ENCODE measurements around the gene EXOC7.

EXOC7 gene

GRCh38 chr17:76131692-76132573 lies 28.3 kb upstream of the EXOC7 start:
- DNase-seq (ENCODE audit: extremely low read depth, low read depth), result no peak
- TF ChIP-seq CTCF (IDR thresholded peaks at IDR 0.05; ENCODE audit: low read depth, low read length, missing control alignments), result no peak
- no peak overlapping the region for H3K4me3 ChIP-seq (replicated peaks; ENCODE audit: low read depth, low read length)

GRCh38 chr17:76131051-76131691 lies 27.6 kb upstream of the EXOC7 start:
- TF ChIP-seq CTCF (IDR thresholded peaks at IDR 0.05; ENCODE audit: low read depth, low read length, missing control alignments), result no peak
- H3K4me3 ChIP-seq (replicated peaks; ENCODE audit: low read depth, low read length), result no peak overlapping the region
- DNase-seq (ENCODE audit: extremely low read depth, low read depth), result no peak

GRCh38 chr17:76130473-76130872 lies 26.9 kb upstream of the EXOC7 start:
- no peak for TF ChIP-seq CTCF (IDR thresholded peaks at IDR 0.05; ENCODE audit: low read depth, low read length, missing control alignments)
- H3K4me3 ChIP-seq (replicated peaks; ENCODE audit: low read depth, low read length), result no peak overlapping the region
- DNase-seq (ENCODE audit: extremely low read depth, low read depth), result no peak

GRCh38 chr17:76125922-76126321 lies 22.3 kb upstream of the EXOC7 start:
- no peak for TF ChIP-seq CTCF (IDR thresholded peaks at IDR 0.05; ENCODE audit: low read depth, low read length, missing control alignments)
- DNase-seq (ENCODE audit: extremely low read depth, low read depth), result no peak
- no peak overlapping the region for H3K4me3 ChIP-seq (replicated peaks; ENCODE audit: low read depth, low read length)

- no peak for DNase-seq (ENCODE audit: extremely low read depth, low read depth)
- H3K4me3 ChIP-seq (replicated peaks; ENCODE audit: low read depth, low read length), result no peak overlapping the region
- TF ChIP-seq CTCF (IDR thresholded peaks at IDR 0.05; ENCODE audit: low read depth, low read length, missing control alignments), result no peak
Observed at GRCh38 chr17:76125391-76125675, 21.7 kb upstream of the EXOC7 start.

- peak; percentile 39 for TF ChIP-seq CTCF (IDR thresholded peaks at IDR 0.05; ENCODE audit: low read depth, low read length, missing control alignments)
- no peak for DNase-seq (ENCODE audit: extremely low read depth, low read depth)
- no peak overlapping the region for H3K4me3 ChIP-seq (replicated peaks; ENCODE audit: low read depth, low read length)
Observed at GRCh38 chr17:76124582-76125390, 21.2 kb upstream of the EXOC7 start.
